Measurements from ENCODE around the gene P2RY14. TPM values are rescaled to one million over a fixed set of nuclear protein-coding genes. Genes with fewer than 3 reads are reported as not detected.

The P2RY14 gene
- total and polyA plus RNA-seq, 2 donors (not counting 3 experiments of a cell fraction or from before 2014, with no cell fraction given), result not detected

DNA sequence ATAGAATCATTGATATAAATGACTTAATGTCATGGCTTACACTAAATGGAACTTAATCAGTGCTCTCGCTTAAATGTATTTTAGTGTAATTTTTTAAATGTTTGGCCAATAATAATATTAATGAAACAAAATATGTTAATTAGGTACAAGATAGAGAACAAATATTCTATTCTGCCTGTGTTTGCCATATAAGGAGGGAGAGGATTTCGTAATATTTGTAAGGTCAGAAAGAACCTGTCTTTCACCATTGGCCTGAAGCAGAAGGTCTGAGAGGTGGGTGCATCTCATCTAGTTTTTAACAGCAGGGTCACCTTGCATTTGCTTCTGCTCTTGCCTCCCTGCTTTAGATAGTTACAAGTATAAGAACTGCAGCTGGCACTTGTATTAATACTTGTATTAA lies 35.8 kb upstream of the P2RY14 start:
- FAIRE-seq (no peak), DNase-seq (ENCODE audit: low read depth, low spot score) (no peak)
- TF ChIP-seq, protein P1, sequence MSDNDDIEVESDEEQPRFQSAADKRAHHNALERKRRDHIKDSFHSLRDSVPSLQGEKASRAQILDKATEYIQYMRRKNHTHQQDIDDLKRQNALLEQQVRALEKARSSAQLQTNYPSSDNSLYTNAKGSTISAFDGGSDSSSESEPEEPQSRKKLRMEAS (IDR thresholded peaks at IDR 0.05; ENCODE audit: insufficient read depth, insufficient read length), result no peak
- TF ChIP-seq GATA2 (IDR thresholded peaks at IDR 0.05; ENCODE audit: insufficient read depth, insufficient read length, low read depth, low read length) (no peak), EZH2 (IDR thresholded peaks at IDR 0.05; ENCODE audit: borderline replicate concordance, low read depth, low read length, severe bottlenecking) (no peak), JUN (IDR thresholded peaks at IDR 0.05; ENCODE audit: borderline replicate concordance, insufficient read depth, insufficient read length, low read depth) (no peak), FOS (IDR thresholded peaks at IDR 0.05; ENCODE audit: borderline replicate concordance, insufficient read depth, low read length) (no peak), POLR2AphosphoS5 (IDR thresholded peaks at IDR 0.05; ENCODE audit: insufficient read depth, low read depth, low read length) (no peak), POLR2A (IDR thresholded peaks at IDR 0.05; ENCODE audit: low read depth, low read length) (no peak), MYC (IDR thresholded peaks at IDR 0.05; ENCODE audit: low read depth, low read length) (no peak)
- TF ChIP-seq, protein P2, sequence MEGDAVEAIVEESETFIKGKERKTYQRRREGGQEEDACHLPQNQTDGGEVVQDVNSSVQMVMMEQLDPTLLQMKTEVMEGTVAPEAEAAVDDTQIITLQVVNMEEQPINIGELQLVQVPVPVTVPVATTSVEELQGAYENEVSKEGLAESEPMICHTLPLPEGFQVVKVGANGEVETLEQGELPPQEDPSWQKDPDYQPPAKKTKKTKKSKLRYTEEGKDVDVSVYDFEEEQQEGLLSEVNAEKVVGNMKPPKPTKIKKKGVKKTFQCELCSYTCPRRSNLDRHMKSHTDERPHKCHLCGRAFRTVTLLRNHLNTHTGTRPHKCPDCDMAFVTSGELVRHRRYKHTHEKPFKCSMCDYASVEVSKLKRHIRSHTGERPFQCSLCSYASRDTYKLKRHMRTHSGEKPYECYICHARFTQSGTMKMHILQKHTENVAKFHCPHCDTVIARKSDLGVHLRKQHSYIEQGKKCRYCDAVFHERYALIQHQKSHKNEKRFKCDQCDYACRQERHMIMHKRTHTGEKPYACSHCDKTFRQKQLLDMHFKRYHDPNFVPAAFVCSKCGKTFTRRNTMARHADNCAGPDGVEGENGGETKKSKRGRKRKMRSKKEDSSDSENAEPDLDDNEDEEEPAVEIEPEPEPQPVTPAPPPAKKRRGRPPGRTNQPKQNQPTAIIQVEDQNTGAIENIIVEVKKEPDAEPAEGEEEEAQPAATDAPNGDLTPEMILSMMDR (IDR thresholded peaks at IDR 0.05; ENCODE audit: extremely low read depth in 1 of 2, insufficient read depth in 1 of 2, low read depth in 1 of 2, low read length in 2 of 2), result no peak
- Histone ChIP-seq H3K27ac (ENCODE audit: insufficient read depth, low read depth, low read length) (no peak overlapping the region), H3K27me3 (ENCODE audit: control insufficient read depth in 2 of 2, insufficient read depth in 2 of 2, low read length in 2 of 2) (no peaks in the 10 kb centered on the region), H3K9ac (replicated peaks; ENCODE audit: extremely low read depth, insufficient read depth, low read length) (no peak overlapping the region), H3K9me1 (replicated peaks; ENCODE audit: control insufficient read depth, extremely low read depth, insufficient read depth, low read length) (no peaks in the 10 kb centered on the region), H2AFZ (ENCODE audit: low read depth, low read length) (no peak overlapping the region), H3K4me2 (ENCODE audit: insufficient read depth, low read length) (no peak overlapping the region), H3K79me2 (ENCODE audit: control insufficient read depth, insufficient read depth, low read length) (no peaks in the 10 kb centered on the region), H3K9me3 (replicated peaks; ENCODE audit: control insufficient read depth, insufficient read depth, low read length) (no peaks in the 10 kb centered on the region), H3K4me1 (ENCODE audit: control insufficient read depth, extremely low read depth, insufficient read depth, low read length) (no peaks in the 10 kb centered on the region), H3K36me3 (ENCODE audit: control insufficient read depth in 2 of 2, extremely low read depth in 1 of 2, insufficient read depth in 2 of 2, low read length in 2 of 2) (no peaks in the 10 kb centered on the region), H3K4me3 (replicated peaks in 1 of 3; ENCODE audit: insufficient read depth in 1 of 3, low read depth in 1 of 3, low read length in 3 of 3) (no peak overlapping the region), H4K20me1 (replicated peaks; ENCODE audit: control insufficient read depth, extremely low read depth, insufficient read depth, low read length) (no peaks in the 10 kb centered on the region)
- intact Hi-C loops (cut with micrococcal nuclease), result no loop called here
- ChIA-PET CTCF (interaction anchor here (1.6 kb wide), 1 partner anchor 13 kb away, joined by 4 read pairs; no protein-coding TSS in a partner anchor), POLR2A (no interaction called here)
- dilution Hi-C loops (cut with MboI; ENCODE audit: extremely low pct_ligation_motif_present, low sequenced_read_pairs), result no loop called here
- BruUV-seq (replicated peaks), result no TSS peak

Measured in endothelial cell of umbilical vein (primary cell).